ENCODE measurements around the gene MEOX1. TPM values are rescaled to one million over a fixed set of nuclear protein-coding genes. Genes with fewer than 3 reads are reported as not detected.

MEOX1 gene
- total RNA-seq, 2 donors from 2014 or later = 0.11 to 1.2 TPM

- no peaks in the 10 kb centered on the region for H3K9me3 Mint-ChIP-seq
- no peaks in the 10 kb centered on the region for H3K36me3 Mint-ChIP-seq
- DNase-seq (ENCODE audit: low spot score in 2 of 2) = no peak
- no peak for ATAC-seq
- no peak overlapping the region for H3K27ac Mint-ChIP-seq
Measured at GRCh38 chr17:43667506-43667905, 5.8 kb upstream of the MEOX1 start.

GRCh38 chr17:43665937-43666236 lies 4.2 kb upstream of the MEOX1 start:
- DNase-seq (ENCODE audit: low spot score in 2 of 2) (no peak), ATAC-seq (no peak)
- Mint-ChIP-seq H3K27ac (no peak overlapping the region), H3K36me3 (no peaks in the 10 kb centered on the region), H3K9me3 (no peaks in the 10 kb centered on the region)

GRCh38 chr17:43665084-43665936 lies 3.6 kb upstream of the MEOX1 start:
- Mint-ChIP-seq H3K9me3 (no peaks in the 10 kb centered on the region), H3K36me3 (no peaks in the 10 kb centered on the region), H3K27ac (peak overlapping the region in 1 of 2 donors; percentile 8)
- DNase-seq (ENCODE audit: low spot score in 2 of 2) (no peak), ATAC-seq (no peak)

GRCh38 chr17:43664096-43664495 lies 2.4 kb upstream of the MEOX1 start:
- no peak overlapping the region for H3K27ac Mint-ChIP-seq
- ATAC-seq = no peak
- no peaks in the 10 kb centered on the region for H3K9me3 Mint-ChIP-seq
- no peaks in the 10 kb centered on the region for H3K36me3 Mint-ChIP-seq
- DNase-seq (ENCODE audit: low spot score in 2 of 2) = no peak

GRCh38 chr17:43663383-43663782 lies 1.7 kb upstream of the MEOX1 start:
- DNase-seq (ENCODE audit: low spot score in 2 of 2) (no peak), ATAC-seq (no peak)
- H3K27ac Mint-ChIP-seq = no peak overlapping the region
- no peaks in the 10 kb centered on the region for H3K36me3 Mint-ChIP-seq
- no peaks in the 10 kb centered on the region for H3K9me3 Mint-ChIP-seq

- no peak for DNase-seq (ENCODE audit: low spot score in 2 of 2)
- Mint-ChIP-seq H3K9me3 (no peaks in the 10 kb centered on the region), H3K27ac (peak overlapping the region; percentile 14 to 38), H3K36me3 (no peaks in the 10 kb centered on the region)
- peak; percentile 35 to 60 for ATAC-seq
Measured at GRCh38 chr17:43662413-43663141, 855 bp upstream of the MEOX1 start.

GRCh38 chr17:43660816-43661493 lies 767 bp downstream of the MEOX1 start:
- no peak overlapping the region for H3K27ac Mint-ChIP-seq
- H3K36me3 Mint-ChIP-seq = no peaks in the 10 kb centered on the region
- DNase-seq (ENCODE audit: low spot score in 2 of 2) (no peak), ATAC-seq (peak in 1 of 2 donors; percentile 9)
- H3K9me3 Mint-ChIP-seq = no peaks in the 10 kb centered on the region

GRCh38 chr17:43659823-43660617 lies 1.7 kb downstream of the MEOX1 start:
- ATAC-seq (no peak), DNase-seq (ENCODE audit: low spot score in 2 of 2) (no peak)
- Mint-ChIP-seq H3K36me3 (no peaks in the 10 kb centered on the region), H3K27ac (no peak overlapping the region), H3K9me3 (no peaks in the 10 kb centered on the region)

- no peak for DNase-seq (ENCODE audit: low spot score in 2 of 2)
- Mint-ChIP-seq H3K36me3 (no peaks in the 10 kb centered on the region), H3K9me3 (no peaks in the 10 kb centered on the region), H3K27ac (no peak overlapping the region)
- no peak for ATAC-seq
Measured at GRCh38 chr17:43658900-43659299, 2.8 kb downstream of the MEOX1 start.

GRCh38 chr17:43655693-43656255 lies 5.9 kb downstream of the MEOX1 start:
- Mint-ChIP-seq H3K27ac (peak overlapping the region in 1 of 2 donors; percentile 43), H3K9me3 (no peaks in the 10 kb centered on the region), H3K36me3 (no peaks in the 10 kb centered on the region)
- ATAC-seq (peak; percentile 11 to 66), DNase-seq (ENCODE audit: low spot score in 2 of 2) (no peak)

GRCh38 chr17:43652124-43652480 lies 9.6 kb downstream of the MEOX1 start:
- H3K36me3 Mint-ChIP-seq = no peaks in the 10 kb centered on the region

GRCh38 chr17:43650471-43650870 lies 11.3 kb downstream of the MEOX1 start:
- Mint-ChIP-seq H3K27ac (no peak overlapping the region), H3K9me3 (no peaks in the 10 kb centered on the region), H3K36me3 (no peaks in the 10 kb centered on the region)
- ATAC-seq (no peak), DNase-seq (ENCODE audit: low spot score in 2 of 2) (no peak)

More at GRCh38 chr17:43652124-43652480, 9.6 kb downstream of the MEOX1 start:
- Mint-ChIP-seq H3K27ac (no peak overlapping the region), H3K9me3 (no peaks in the 10 kb centered on the region)
- DNase-seq (ENCODE audit: low spot score in 2 of 2) (no peak), ATAC-seq (no peak)

GRCh38 chr17:43648916-43649315 lies 12.8 kb downstream of the MEOX1 start:
- no peak for ATAC-seq
- H3K36me3 Mint-ChIP-seq = no peaks in the 10 kb centered on the region

GRCh38 chr17:43645765-43646481 lies 15.8 kb downstream of the MEOX1 start:
- Mint-ChIP-seq H3K27ac (no peak overlapping the region), H3K9me3 (no peaks in the 10 kb centered on the region), H3K36me3 (no peaks in the 10 kb centered on the region)
- ATAC-seq = peak in 1 of 2 donors; percentile 54
- no peak for DNase-seq (ENCODE audit: low spot score in 2 of 2)

More at GRCh38 chr17:43648916-43649315, 12.8 kb downstream of the MEOX1 start:
- Mint-ChIP-seq H3K27ac (no peak overlapping the region), H3K9me3 (no peaks in the 10 kb centered on the region)
- DNase-seq (ENCODE audit: low spot score in 2 of 2) = no peak

- H3K9me3 Mint-ChIP-seq = no peaks in the 10 kb centered on the region
- no peak for ATAC-seq
- no peaks in the 10 kb centered on the region for H3K36me3 Mint-ChIP-seq
- DNase-seq (ENCODE audit: low spot score in 2 of 2) = no peak
- no peak overlapping the region for H3K27ac Mint-ChIP-seq
Measured at GRCh38 chr17:43645450-43645764, 16.3 kb downstream of the MEOX1 start.

- no peak for ATAC-seq
- Mint-ChIP-seq H3K36me3 (no peaks in the 10 kb centered on the region), H3K9me3 (no peaks in the 10 kb centered on the region), H3K27ac (no peak overlapping the region)
- DNase-seq (ENCODE audit: low spot score in 2 of 2) = no peak
Measured at GRCh38 chr17:43644081-43644480, 17.6 kb downstream of the MEOX1 start.
